SU-DHL-6 (cell line): ENCODE results near the gene SPEG.

Source experiments
- H2AFZ ChIP-seq: fragments of 200-600 bp; sonication (generic); 2 replicates; pipeline ENCODE4 v1.6.1; 2014; ENCODE audit warnings: low read depth, mild to moderate bottlenecking, moderate library complexity, mixed read lengths, antibody characterized with exemption, low read length; ENCODE audit not compliant: severe bottlenecking
- H3F3A ChIP-seq: fragments of 200-600 bp; shearing (Covaris generic); 2 replicates; pipeline ENCODE4 v1.6.0; 2016; ENCODE audit warnings: antibody characterized with exemption, mild to moderate bottlenecking; ENCODE audit not compliant: insufficient read depth
- H3K27ac ChIP-seq: fragments of 200-600 bp; sonication (generic); 2 replicates; pipeline ENCODE4 v1.5.1; 2016; ENCODE audit warnings: low read depth, mild to moderate bottlenecking, low read length, moderate library complexity, mixed read lengths
- H3K27me3 ChIP-seq: fragments of 200-600 bp; sonication (generic), shearing (Covaris generic); 2 replicates; pipeline ENCODE4 v1.6.0; 2014; ENCODE audit warnings: mild to moderate bottlenecking, low read length
- H3K36me3 ChIP-seq: fragments of 200-600 bp; sonication (generic); 2 replicates; pipeline ENCODE4 v1.6.1; 2014; ENCODE audit warnings: mild to moderate bottlenecking, low read length, mixed read lengths
- H3K4me2 ChIP-seq: fragments of 300-600, 200-600 bp; shearing (Covaris generic), sonication (generic); 2 replicates; pipeline ENCODE4 v1.6.0; 2014; ENCODE audit warnings: low read length, low read depth, mild to moderate bottlenecking; ENCODE audit not compliant: poor library complexity, severe bottlenecking
- H3K4me3 ChIP-seq: fragments of 200-600 bp; sonication (generic); 2 replicates; pipeline ENCODE4 v1.5.1; 2014; ENCODE audit warnings: antibody characterized with exemption, low read length, mild to moderate bottlenecking, mixed read lengths; ENCODE audit not compliant: insufficient read depth, poor library complexity, severe bottlenecking
- H3K79me2 ChIP-seq: fragments of 200-600 bp; sonication (generic); 2 replicates; pipeline ENCODE4 v1.6.1; 2014; ENCODE audit warnings: mild to moderate bottlenecking, low read length, moderate library complexity; ENCODE audit not compliant: insufficient read depth
- H3K9ac ChIP-seq: fragments of 200-600 bp; sonication (generic); 2 replicates; pipeline ENCODE4 v1.7.0; 2014; ENCODE audit warnings: mild to moderate bottlenecking, low read length
- H3K9me2 ChIP-seq: fragments of 200-600 bp; sonication (generic); replicated peaks from 2 replicates; pipeline ENCODE4 v1.6.1; 2014; ENCODE audit warnings: low read length; ENCODE audit not compliant: insufficient read depth
- H3K9me3 ChIP-seq: fragments of 200-600 bp; sonication (generic); 2 replicates; pipeline ENCODE4 v1.6.1; 2014; ENCODE audit warnings: low read length, mixed read lengths; ENCODE audit not compliant: insufficient read depth
- H4K20me1 ChIP-seq: fragments of 200-600 bp; sonication (generic); 2 replicates; pipeline ENCODE4 v1.6.1; 2014; ENCODE audit warnings: low read depth, mild to moderate bottlenecking, antibody characterized with exemption, low read length, moderate library complexity, mixed read lengths
- CTCF ChIP-seq: fragments of 200-600 bp; sonication (generic); IDR thresholded peaks from one replicate; pipeline ENCODE4 v1.5.1; 2017; ENCODE audit warnings: antibody characterized with exemption, mild to moderate bottlenecking, low read length, moderate library complexity; ENCODE audit not compliant: insufficient read depth, poor library complexity, severe bottlenecking
- EZH2phosphoT487 ChIP-seq: fragments of 200-600 bp; sonication (generic), shearing (Covaris generic); conservative IDR thresholded peaks from 2 replicates; pipeline ENCODE4 v1.6.1; 2018; ENCODE audit warnings: mild to moderate bottlenecking, antibody characterized with exemption, low read length, moderate library complexity, mixed read lengths

Gene SPEG

GRCh38 chr2:219482674-219483405 is 48.2 kb downstream of the SPEG start:
- H3K79me2 ChIP-seq, result no peaks in the 10 kb centered on the region

GRCh38 chr2:219483451-219484342 is 49.1 kb downstream of the SPEG start:
- Histone ChIP-seq H3K9me3 (no peaks in the 10 kb centered on the region), H3K27ac (no peak overlapping the region), H3K9me2 (no peaks in the 10 kb centered on the region), H3F3A (no peaks in the 10 kb centered on the region), H3K4me2 (no peak overlapping the region), H2AFZ (no peak overlapping the region), H3K36me3 (no peaks in the 10 kb centered on the region), H3K4me3 (no peak overlapping the region), H3K27me3 (no peaks in the 10 kb centered on the region), H3K9ac (no peak overlapping the region), H3K79me2 (no peaks in the 10 kb centered on the region), H4K20me1 (no peaks in the 10 kb centered on the region)
- TF ChIP-seq CTCF (no peak), EZH2phosphoT487 (no peak)

More at GRCh38 chr2:219482674-219483405, 48.2 kb downstream of the SPEG start:
- no peaks in the 10 kb centered on the region for H3K9me2 ChIP-seq
- H3K4me3 ChIP-seq, result no peak overlapping the region
- H3K36me3 ChIP-seq, result no peaks in the 10 kb centered on the region
- no peak overlapping the region for H3K27ac ChIP-seq
- no peaks in the 10 kb centered on the region for H4K20me1 ChIP-seq
- H3F3A ChIP-seq, result no peaks in the 10 kb centered on the region
- H2AFZ ChIP-seq, result no peak overlapping the region
- no peak overlapping the region for H3K4me2 ChIP-seq
- no peak for TF ChIP-seq EZH2phosphoT487
- TF ChIP-seq CTCF, result no peak
- no peaks in the 10 kb centered on the region for H3K9me3 ChIP-seq
- no peaks in the 10 kb centered on the region for H3K27me3 ChIP-seq
- no peak overlapping the region for H3K9ac ChIP-seq

GRCh38 chr2:219484343-219485200 is 49.9 kb downstream of the SPEG start:
- H2AFZ ChIP-seq, result no peak overlapping the region

More at GRCh38 chr2:219484343-219485200, 49.9 kb downstream of the SPEG start:
- Histone ChIP-seq H3K36me3 (no peaks in the 10 kb centered on the region), H3K9ac (no peak overlapping the region), H3K27me3 (no peaks in the 10 kb centered on the region), H3K4me3 (no peak overlapping the region), H3K9me3 (no peaks in the 10 kb centered on the region), H4K20me1 (no peaks in the 10 kb centered on the region), H3K27ac (no peak overlapping the region), H3F3A (no peaks in the 10 kb centered on the region), H3K4me2 (no peak overlapping the region), H3K79me2 (no peaks in the 10 kb centered on the region), H3K9me2 (no peaks in the 10 kb centered on the region)
- TF ChIP-seq EZH2phosphoT487 (no peak), CTCF (no peak)
